Stimulated activated CD8-positive, alpha-beta memory T cell treated with anti-CD3 and anti-CD28 coated beads, Interleukin-7, amount 100 ng/mL, for 24 hours (primary cell): ENCODE data around the gene SDC3.

Source experiments
- DNase-seq: peaks from one replicate; pipeline ENCODE4 v3.0.0-alpha.2; 2020; ENCODE audit warnings: low read depth

The SDC3 gene

DNA sequence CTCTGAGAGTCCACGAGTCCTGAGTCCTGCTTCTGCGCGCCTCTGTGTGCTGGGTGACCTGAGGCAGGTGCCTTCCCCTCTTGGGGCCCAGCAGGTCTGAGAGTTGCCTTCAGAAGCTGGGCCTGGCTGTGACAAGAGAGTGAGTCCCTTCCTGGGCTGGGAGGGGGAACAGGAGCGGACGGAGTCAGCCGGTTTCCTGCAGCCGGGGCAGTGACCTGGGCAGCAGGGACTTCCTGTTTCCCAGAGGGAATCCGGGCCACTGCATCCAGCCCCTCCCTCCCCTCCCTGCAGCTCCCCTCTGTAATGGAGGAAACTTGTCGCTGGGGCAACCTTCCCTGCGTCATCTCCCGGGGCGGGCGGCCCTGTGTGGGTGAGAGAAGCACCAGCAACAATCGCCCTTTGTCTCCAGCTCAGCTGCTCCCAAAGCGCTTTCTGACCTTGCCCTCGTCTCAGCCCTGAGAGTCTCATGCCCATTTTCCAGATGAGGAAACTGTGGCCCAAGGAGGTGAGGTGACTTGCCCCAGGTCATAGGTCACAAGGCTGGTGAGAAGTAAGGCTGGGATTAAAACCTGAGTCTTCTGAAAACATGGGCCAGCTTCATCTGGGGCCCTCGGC is 61.1 kb downstream of the SDC3 start:
- DNase-seq = no peak

- DNase-seq = no peak
Observed at GRCh38 chr1:30846587-30846986, 62.0 kb downstream of the SDC3 start.

DNA sequence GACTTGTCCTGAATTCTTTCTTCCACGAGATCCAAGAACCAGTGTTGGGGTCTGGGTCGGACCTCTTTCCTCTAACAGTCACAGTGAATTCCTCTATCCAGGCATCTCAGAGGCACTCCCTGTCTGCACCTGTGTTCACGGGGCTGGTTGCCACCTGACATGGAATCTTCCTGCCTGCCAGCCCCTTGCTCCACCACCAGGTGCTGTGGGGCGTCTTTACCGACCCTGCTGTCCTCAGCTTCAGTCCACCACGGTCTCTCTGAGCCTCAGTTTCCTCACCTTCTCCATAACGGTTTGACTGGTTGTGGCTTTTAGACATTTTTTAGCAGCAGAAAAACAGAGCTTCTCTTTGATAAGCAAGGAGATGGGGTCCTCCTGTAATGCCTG is 62.7 kb downstream of the SDC3 start:
- DNase-seq = no peak

- no peak for DNase-seq
Observed at GRCh38 chr1:30845237-30845903, 63.2 kb downstream of the SDC3 start.

GRCh38 chr1:30844631-30845030 is 63.9 kb downstream of the SDC3 start:
- no peak for DNase-seq

DNA sequence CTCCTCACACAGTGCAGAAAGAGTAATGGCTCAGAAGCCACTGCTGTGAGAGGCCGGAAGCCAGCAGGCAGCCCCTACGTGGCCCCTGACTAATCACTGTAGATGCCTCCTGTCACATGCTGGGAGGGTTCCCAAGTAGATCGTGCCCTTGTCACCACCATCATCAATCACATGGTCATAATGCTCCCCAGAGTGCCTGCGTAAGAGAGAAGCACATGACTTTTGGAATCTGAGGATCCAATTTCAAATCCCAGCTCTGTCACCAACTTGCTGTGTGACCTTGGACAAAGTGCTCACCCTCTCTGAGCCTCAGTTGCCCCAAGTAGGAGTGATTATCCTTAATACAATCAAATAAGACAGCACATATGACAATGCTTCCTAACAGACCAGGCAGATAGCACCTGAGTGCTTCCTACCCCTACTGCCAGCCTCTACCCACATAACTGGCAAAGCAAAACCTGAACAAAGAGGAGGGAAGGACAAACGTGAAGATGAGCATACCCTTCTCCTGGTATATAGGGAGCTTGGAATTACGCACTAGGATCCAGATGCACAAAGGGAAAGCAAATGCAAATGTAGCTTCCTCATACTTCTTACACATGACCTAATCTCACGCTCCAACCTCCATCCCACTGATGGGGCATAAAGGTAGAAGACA is 65.7 kb downstream of the SDC3 start:
- DNase-seq = no peak

GRCh38 chr1:30840904-30841598 is 67.5 kb downstream of the SDC3 start:
- no peak for DNase-seq

DNA sequence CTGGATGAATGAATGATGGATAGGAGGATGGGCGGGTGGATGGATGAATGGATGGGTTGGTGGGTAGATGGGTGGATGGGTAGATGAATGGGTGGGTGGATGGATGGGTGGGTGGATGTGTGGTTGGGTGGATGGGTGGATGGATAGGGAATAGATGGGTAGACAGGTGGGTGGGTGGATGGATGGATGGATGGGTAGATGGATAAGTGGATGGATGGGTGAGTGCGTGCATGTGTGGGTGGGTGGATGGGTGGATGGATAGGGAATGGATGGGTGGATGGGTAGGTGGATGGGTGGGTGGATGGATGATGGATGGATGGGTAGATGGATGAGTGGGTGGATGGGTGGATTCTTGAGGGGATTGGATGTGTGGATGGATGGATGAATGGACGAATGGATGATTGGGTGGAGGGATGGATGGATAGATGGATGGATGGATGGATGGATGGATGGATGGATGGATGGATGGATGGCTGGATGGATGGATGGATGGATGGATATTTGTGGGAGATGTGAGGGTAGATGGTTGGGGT is 68.7 kb downstream of the SDC3 start:
- DNase-seq = no peak

DNA sequence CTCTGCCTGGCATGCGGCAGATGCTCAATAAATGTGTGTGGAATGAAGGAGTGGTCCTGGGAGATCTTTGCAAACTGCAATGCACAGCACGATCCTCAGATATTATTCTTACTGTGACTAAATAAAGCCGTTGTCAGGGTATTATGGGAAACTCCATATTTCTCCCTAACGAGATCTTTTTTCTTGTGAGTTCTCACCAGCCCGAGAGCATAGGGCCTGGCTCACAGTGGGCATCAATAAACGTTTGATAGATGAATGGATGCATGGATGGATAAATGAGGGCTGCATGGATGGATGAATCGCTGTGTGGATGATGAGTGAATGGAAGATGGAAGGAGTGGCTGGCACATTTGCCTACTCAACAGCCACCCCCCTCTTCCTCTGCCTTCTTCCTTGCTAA is 69.6 kb downstream of the SDC3 start:
- no peak for DNase-seq

GRCh38 chr1:30837653-30838052 is 70.9 kb downstream of the SDC3 start:
- no peak for DNase-seq

DNA sequence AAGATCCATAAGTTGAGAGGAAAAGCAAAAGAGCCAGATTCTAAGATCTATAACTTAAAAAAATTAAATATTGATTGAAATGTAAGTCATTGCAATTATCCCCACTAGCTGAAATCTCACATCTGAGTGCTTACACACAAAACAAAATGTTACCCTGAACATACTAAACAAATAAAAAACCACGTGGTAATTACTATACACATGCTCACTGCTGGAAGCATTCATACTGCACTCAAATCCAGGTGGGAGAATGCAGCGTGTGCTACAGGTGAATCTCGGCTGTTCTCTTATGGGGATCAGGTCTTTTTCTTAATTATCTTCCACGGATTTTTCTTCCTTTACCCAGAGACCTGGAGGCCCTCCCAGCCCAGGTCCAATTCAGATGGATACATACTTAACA is 74.3 kb downstream of the SDC3 start:
- DNase-seq = no peak

GRCh38 chr1:30830537-30830936 is 78.0 kb downstream of the SDC3 start:
- no peak for DNase-seq

DNA sequence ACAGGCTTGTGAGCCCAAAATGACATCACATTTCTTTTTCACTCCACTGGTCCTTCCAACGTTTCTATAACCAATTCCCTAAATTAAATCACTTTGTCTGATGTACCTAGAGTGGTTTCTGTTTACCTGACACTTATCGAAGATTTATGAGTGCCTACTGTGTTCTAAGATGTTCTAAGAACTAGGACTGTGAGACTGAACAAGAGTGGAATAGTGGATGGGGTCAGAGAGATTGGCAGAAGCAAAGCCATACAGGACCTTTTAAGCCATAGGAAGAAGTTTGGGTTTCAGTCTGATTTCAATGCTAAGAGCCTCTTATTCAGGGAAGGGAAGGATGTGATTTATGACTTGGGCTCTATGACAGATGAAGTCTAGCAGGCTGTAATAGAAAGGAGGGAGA is 78.7 kb downstream of the SDC3 start:
- DNase-seq = no peak

DNA sequence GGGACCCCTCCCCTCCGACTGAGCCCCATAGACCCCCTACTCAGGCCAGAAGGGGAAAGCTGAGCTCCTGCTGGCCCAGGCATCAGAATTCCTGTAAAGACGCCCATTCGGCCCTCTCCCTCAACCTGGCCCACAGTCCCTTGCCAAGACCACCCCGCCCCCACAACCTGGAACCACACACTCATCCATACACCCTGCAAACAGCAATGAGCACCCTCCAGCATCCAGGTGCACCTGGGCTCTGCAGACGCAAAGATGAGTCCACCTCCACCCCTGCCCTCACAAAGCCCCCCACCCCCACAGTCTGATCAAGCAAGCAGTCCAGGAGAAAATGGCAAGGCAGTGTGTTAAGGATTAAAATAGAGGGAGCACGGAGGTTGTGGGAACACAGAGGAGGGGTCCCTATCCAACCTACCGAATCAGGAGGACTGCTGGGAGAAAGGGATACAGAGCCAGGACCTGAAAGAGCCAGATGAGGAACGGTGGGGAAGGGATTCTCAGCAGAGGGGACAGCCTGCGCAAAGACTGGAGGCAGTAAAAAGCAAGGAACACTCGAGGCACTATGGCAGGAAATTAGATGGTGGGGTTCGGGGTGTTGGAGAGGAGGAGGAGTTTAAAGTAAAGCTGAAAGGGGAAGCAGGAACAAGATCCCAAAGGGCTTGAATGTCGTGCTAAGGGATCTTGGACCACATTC is 83.7 kb downstream of the SDC3 start:
- DNase-seq = no peak

DNA sequence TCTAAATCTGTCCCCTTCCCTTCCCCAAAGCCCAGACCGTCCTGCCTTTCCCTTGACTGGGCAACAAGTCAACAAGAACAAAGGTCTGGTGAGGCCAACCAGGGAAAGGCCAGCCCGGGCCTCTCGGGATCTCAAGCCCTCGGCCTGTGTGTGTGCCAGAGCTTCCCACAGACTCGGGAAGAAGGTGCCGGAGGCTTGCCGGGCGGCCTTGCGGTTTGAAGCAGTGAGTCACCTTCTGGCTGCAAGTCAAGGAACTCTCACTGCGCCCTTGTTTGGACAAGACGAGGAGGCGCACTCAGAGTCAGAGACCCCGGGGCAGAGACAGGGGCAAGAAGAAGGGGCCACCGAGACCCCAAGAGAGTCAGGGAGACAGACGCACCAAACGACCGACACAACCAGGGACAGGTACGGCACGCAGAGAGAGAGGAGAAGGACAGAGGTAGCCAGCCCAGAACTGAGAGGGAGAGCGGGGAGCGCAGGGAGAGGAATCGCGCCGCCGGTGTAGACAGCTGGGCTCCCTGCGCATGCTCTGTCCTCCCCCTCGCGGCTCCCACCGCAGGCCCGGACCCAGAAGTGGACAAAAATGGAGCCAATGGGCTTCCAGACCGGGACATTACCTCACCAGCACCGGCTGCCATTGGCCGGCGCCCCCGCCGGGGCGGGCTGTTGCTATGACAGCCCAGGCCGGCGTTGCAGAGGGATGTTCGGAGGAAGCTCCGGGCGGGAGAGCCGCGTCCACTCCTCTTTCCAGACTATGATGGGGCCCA is 84.4 kb downstream of the SDC3 start:
- DNase-seq = peak; percentile 33

DNA sequence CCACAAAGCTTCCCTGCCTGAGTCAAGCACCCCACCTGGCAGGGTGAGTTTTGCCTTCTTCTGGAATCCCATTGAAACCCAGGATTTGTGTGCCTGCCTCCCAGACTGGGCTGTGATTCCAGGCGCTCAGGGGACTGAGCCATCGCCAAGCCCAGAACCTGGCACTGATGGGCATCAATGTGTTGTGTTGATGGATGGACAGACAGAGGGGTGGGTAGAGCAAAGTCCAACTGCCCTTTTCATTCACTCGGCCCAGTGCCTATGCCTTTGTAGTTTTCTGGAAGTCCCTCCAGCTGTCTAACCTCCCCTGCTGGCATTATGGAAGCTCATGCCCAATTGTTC is 85.0 kb downstream of the SDC3 start:
- DNase-seq = no peak

DNA sequence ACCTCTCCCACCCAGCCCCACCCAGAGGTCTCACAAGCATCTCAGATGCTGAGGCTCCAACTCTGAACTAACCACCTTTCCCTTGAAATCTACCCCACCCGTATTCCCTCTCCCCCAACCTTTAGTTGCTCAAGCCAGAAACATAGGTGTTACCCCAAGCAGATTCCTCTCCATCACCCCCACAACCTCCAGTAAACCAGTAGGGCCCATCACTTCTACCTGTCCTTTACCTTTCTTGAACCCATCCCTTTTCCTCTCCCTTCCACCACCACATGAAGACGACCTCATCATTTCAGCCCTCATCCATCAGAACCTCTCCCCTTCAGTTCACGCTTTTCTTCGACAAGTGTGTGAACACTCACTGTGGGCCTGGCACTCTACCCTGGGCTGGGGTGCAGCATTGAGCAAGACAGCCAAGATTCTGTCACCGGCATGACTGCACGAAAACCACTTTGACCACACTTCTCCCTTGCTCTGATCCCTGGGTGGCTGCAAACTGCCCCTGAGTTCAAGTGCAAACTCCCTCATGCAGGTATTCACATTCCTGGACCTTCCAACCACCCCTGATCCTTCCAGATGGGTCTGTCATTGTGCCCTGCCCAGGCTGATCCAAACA is 85.5 kb downstream of the SDC3 start:
- DNase-seq = no peak

DNA sequence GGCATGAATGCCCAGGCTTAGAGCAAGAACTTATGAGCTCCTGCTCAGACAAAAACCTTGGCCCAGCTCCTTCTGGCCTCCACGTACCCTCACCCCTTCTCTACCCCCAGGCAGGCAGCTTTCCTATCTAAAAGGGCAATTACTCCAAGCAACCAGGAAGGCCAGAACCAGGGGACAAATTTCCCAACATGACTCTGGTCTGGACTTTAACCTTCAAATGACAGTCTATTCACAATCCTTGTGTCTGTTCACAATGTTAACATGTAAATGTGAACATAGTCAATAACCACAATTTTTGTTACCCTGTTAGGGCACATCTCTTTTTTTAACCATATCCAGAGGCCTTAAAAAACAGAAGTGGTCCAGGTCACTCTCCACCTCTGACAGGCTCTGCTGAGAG is 86.6 kb downstream of the SDC3 start:
- DNase-seq = no peak

- DNase-seq = no peak
Observed at GRCh38 chr1:30820299-30820698, 88.3 kb downstream of the SDC3 start.
